Non-pigmented ciliary epithelial cell (primary cell): ENCODE data around the gene N4BP2L1.

Experiments
- DNase-seq: peaks from one replicate; pipeline ENCODE4 v3.0.0-alpha.2; 2010; ENCODE audit warnings: low read depth

The N4BP2L1 gene

DNA sequence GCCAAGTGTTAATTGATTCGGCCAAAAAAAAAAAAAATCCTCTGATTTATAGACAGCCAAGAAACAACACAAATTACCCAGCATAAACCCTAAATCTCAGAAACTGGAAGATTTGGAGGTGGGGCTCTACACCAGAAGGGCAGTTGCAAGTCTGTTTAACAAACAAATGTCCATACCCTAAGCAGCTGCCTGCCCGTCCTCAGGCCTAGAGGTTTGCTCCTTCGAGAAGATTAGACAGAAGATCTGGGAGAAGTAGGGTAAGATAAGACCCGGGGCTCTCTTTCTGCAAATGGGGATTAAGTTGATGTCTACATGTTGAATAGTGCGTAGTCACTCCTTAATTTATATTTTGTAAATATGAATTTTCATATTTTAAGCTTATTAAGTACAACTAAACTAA is 3.4 kb upstream of the N4BP2L1 start:
- no peak for DNase-seq

DNA sequence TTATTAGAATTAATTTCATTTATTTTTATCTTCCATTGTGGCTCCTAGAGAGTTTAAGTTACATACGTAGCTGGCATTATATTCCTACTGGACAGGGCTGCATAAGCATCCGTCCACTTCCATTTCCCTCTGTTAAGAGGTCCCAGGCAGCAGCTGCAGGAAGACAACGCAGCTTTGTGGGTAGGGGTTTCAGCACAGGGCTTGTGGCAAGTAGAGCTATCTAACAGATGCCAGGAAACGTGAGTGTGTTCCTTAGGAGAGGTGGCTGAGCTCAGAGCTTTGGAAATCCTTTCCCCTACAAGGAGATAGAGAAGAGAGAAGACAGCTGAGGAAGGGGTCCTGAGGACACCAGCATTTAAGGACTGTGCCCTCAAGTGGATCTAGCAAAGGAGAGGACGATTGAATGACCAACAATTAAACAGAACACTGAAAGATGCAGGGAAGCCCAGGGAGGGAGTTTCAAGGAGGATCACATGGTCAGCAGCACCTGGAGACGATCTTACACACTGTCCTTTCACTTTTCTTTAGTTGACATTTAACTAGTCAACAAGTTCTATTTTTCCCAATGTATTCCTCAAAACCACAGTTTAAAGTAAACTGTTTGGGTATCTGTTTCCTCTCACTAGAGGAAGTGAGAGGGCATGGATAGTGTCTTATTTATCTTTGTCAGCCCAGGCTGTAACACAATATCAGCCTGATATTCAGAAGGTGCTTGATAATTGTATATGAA is 2.3 kb upstream of the N4BP2L1 start:
- DNase-seq, result no peak

DNA sequence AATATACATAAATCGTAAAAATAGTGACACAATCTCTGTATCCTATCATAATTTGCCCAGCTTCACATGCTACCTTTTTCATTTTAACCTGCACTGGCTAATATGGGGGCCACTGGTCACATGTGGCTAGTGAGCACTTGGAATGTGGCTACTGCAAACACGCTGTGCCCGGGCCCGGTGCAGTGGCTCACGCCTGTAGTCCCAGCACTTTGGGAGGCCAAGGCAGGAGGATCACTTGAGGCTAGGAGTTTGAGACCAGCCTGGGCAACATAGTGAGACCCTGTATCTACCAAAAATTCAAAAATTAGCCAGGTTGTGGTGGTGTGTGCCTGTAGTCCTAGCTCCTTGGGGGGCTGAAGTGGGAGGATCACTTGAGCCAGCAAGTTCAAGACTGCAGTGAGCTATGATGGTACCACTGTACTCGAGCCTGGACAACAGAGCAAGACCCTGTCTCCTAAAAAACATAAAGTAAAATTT is 1.5 kb upstream of the N4BP2L1 start:
- DNase-seq, result no peak

DNA sequence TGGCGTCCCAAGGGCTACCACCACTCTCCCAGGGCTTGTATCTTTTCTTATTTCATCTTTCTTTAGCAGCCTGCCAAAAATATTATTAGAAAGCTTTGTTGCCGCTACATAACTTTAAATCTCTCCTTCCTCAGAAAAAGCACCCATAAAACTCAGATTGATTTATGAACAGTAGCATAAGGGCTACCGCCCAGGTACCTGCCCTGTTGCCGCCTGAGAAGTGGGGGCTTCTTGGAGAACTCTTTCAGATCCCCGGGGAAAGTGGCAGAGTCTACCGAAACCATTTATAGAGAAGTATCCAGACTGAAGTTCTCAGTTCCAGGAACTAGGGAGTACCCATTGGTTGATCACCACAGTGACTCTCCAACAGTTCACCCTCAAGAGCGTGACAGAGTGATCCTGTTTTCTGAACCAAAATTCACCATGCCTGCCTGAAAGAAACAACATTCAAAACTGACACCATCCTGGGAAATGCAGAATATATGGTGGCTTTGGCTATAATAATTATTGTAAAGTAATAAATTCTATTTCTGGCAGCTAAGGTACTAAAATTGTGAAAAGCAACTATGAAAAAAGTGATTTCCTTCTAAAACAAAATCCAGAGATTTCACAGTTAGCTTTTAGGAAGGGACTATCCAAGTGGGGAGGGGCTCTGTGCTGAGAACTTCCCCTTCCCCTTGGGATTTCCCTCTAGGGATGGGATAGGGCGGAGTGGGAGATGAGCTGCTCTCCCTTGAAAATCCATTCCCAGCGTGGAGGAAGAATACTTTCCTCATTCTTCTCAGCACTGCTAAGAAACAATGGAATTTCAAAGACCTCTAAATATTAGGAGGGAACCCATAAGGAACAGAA is 877 bp upstream of the N4BP2L1 start:
- DNase-seq, result no peak

- no peak for DNase-seq
Measured at GRCh38 chr13:32426990-32427851, 709 bp downstream of the N4BP2L1 start.

GRCh38 chr13:32426191-32426989 is 1.5 kb downstream of the N4BP2L1 start:
- DNase-seq, result no peak

- DNase-seq, result no peak
Measured at GRCh38 chr13:32425158-32425557, 2.8 kb downstream of the N4BP2L1 start.

- DNase-seq, result no peak
Measured at GRCh38 chr13:32423592-32423991, 4.3 kb downstream of the N4BP2L1 start.

- no peak for DNase-seq
Measured at GRCh38 chr13:32419862-32420261, 8.1 kb downstream of the N4BP2L1 start.

- DNase-seq, result no peak
Measured at GRCh38 chr13:32417995-32418394, 9.9 kb downstream of the N4BP2L1 start.

GRCh38 chr13:32415019-32415418 is 12.9 kb downstream of the N4BP2L1 start:
- DNase-seq, result no peak

- no peak for DNase-seq
Measured at GRCh38 chr13:32414580-32414979, 13.3 kb downstream of the N4BP2L1 start.

- DNase-seq, result no peak
Measured at GRCh38 chr13:32413284-32413683, 14.6 kb downstream of the N4BP2L1 start.

GRCh38 chr13:32409561-32410421 is 18.1 kb downstream of the N4BP2L1 start:
- DNase-seq, result no peak

GRCh38 chr13:32409001-32409313 is 19.0 kb downstream of the N4BP2L1 start:
- DNase-seq, result no peak

GRCh38 chr13:32408296-32409000 is 19.5 kb downstream of the N4BP2L1 start:
- no peak for DNase-seq

DNA sequence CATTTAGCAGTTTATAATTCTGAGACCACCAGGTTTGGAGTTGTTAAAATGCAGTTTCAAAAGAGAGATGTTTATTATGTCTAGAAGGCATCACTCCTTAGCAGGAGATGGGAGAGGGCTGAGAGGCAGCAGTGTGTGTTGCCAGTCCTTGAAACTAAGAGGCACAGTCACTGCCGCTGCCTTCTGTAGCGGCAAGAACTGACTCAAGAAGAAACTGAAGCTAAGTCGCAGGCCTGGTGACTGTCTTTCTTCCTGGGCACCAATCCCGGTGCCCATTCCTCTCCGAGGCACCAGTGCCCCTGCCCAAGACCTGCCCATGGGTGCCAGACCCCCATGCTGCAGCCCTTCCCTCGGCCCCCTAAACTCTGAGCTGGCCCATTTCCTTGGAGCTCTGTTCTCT is 20.1 kb downstream of the N4BP2L1 start:
- no peak for DNase-seq

- DNase-seq, result no peak
Measured at GRCh38 chr13:32403108-32403507, 24.8 kb downstream of the N4BP2L1 start.

GRCh38 chr13:32391101-32391619 is 36.8 kb downstream of the N4BP2L1 start:
- no peak for DNase-seq

DNA sequence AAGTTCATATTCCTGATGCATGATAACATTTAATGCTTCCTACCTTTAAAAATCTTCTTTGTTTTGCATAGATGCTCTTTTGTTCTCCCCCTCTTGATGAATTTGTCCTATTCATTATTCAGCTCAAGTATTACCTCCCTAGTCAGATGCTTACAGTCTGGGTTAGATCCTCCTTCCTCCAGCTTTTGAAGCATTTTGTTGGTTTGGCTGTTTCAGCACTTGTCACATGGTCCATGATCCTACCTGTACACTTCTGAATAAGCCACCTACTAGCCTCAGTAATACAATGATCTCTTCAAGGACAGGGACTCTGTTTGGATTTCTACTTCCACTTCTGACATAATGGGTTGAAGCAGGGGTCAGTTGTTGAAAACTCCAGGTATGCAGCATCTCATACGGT is 37.4 kb downstream of the N4BP2L1 start:
- DNase-seq, result no peak
